Measurements from ENCODE around the gene RRP9.

RRP9 gene

DNA sequence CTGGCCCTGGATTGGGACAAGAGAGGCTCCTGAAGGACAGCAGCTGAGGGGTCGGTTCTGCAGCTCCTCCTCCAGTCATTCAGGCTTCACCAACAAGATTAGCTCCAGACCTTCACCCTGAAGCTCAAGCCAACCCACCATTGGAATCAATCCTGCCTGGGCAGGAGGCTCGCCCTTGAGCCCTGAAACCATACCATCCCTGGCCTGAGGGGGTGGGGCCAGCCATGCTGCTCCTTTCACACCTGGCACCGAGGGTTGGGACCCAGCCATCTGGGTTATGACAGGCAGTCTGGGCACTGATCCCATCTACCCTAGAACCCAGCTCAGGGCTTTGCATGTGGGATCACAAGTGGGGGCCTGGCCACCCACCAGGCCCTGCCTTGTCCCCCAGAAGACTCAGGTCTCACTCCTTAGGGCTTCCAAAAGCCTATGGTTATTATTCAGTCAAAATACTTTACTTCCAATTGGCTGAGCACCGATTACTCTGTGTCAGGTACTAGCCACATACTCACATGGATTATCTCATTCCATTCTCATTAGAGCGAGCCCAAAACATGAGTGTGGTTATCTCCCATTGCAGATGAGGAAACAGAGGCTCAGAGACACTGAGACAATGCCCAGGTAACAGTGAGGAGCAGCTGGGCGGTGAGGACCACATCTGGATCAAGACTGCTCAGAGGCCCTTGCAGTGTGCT lies 29.0 kb upstream of the RRP9 start:
- DNase-seq (ENCODE audit: low spot score) = no peak

DNA sequence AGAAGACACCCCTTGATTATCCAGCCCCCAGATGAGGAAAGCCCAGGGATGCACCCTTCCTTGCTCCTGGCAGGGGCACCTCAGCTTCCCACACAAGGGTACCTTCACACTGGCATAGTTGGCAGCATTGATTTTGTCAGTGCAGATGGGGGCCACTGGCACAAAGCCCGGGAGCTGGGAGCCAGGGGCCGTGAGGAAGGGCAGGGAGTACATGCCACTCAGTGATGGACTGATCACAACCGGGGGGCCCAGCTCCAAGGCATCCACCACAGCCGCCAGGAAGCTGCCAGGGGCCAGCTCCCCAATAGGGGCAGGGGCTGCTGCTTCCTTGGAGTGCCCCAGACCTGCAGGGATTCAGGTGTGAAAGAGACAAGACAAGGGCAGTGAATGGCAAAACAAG lies 28.1 kb upstream of the RRP9 start:
- no peak for DNase-seq (ENCODE audit: low spot score)

DNA sequence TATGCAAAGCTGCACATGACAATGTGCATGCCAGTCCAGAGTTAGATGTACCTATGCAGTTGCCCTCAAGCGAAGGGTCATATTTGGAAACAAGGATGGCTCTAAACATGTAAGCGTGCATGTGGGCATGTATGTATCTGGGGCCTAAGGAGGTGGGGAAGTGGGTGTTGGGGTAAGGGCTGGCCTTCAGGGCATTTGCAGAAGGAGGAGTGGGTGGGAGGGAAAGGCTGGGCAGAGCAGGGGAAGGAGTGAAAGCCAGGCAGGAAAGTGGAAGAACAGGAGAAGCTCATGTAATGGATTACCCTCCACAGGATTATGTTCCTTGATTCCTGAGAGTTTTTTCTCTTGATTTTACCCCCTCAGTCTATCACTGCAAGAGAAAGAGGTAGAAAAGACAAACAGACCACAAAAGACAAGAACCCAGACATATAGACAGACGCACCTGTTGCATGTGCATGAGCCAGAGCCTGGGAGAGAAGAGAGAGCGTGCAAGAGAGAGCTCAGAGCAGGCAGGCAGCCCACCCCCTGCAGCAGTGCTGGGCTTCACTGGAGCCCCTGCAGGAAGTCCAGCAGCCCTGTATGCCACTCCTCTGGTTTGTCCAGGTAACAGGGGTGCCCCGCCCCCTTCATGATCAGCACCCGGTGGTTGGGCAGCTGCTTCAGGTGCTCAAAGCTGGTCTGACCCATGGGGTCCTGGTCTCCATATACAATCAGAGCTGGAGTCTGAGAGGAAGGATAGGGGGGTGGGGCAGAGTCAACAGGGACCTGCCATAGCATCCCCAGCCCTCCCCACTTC lies 27.4 kb upstream of the RRP9 start:
- DNase-seq (ENCODE audit: low spot score) = no peak

DNA sequence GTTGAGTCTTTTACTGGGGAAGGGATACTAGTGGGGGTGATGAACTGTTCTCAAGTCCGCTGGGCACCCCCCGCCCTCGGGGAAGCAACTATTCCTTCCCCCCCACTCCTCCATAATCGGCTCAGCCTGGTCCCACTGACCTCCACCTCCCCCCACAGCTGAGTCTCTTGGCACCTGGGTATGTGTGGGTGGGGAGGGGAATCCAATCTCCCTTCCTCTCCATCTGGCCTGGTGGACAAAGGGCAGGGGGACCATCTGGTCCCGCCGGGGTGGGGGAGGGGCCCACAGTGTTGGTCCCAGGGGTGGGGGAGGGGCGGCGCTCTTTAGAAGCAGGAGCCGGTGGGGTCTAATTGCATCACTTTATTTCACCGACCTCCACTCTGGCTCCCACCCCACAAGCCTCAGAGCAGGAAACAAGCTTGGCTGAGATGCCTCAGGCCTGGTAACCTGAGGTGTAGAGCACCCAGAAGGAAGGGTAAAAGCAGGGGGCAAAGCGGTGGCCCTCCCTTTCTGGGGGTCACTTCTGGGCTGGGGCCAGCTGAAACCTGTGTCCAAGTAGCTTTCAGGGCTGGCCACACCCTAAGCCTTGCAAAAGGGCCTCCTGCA lies 26.6 kb upstream of the RRP9 start:
- no peak for DNase-seq (ENCODE audit: low spot score)

DNA sequence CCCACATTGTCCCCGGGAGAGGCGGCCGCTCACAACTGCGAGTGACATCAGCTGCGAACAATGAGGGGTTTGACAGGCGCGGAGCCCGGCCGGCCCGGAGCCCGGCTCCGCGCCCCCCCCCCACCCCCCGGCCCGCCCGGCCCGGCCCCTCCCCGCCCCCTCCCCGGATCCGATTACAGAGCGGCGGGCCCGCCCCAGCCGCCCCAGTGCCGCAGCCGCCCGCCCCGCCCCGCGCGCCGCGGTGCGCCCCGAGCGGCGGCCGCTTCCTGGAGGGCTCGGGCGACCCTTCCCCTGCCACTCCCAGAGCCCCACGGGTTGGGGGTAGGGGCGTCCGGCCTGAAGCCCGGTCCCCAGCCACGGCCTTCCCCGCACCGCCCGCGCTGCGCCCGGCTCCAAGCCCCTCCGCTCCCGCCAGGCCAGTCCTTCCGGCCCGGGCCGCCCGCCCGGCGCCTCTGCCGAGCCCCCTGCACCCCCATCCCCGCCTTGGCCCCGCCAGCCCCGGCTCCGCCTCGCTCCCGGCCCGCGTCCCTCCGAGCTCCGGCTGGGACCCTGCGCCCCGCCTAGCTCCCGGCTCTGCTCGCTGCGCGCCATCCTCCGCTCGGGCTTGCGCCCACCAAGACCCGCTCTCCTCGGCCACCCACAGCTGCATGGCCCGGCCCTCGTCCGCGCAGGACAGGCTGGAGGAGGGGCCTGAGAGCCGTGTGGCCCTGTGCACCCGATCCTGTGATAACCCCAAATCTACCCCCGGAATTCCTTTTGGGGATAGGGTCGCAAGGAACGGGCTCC lies 25.9 kb upstream of the RRP9 start, which contains the start of gene PCBP4:
PCBP4 (minus strand) TSS at position 71 of the 786 bp plus-strand sequence. CDS start 6,214 bp downstream, outside the sequence.
- DNase-seq (ENCODE audit: low spot score) = no peak

DNA sequence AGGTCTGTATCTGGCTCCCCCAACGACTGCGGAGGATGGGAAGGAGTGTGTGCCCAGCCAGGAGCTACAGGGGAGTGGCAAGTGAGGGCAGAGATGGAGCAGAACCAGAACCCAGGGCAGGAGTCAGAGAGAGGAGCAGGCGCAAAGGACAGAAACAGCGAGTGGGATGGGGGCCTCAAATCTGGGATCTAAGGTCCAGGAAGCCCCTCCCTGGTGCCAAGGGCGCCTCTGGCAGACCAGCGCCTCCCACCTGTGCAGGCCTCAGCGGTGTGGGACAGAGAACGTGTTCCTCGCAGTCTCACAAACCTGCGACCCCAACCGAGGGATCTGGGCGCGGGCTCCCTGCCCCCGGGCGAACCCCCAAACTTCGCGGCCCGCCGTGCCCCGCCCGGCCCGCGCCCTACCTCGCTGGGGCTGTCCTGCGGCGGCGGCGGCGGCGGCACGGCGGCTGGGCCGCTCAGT lies 25.2 kb upstream of the RRP9 start:
- DNase-seq (ENCODE audit: low spot score) = no peak

DNA sequence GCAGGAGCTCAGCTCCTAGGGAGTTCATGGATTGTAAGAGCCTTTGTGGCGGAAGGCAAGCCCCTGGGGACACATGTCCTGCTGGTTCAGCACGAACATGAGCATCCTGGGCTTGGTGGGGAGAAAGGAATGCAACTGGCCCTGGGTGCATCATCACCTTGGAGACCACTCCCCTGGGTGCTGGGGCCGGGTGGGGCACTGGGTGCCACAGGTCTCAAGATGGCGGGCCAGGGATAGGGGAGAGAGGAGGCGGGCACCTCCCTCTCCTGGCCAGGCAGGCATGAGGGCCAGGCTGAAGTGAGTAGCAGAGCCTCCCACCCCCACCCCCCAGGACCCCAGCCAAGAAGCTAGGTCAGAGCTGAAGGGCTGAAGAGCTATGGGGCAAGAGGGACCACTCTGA lies 24.8 kb upstream of the RRP9 start:
- no peak for DNase-seq (ENCODE audit: low spot score)

DNA sequence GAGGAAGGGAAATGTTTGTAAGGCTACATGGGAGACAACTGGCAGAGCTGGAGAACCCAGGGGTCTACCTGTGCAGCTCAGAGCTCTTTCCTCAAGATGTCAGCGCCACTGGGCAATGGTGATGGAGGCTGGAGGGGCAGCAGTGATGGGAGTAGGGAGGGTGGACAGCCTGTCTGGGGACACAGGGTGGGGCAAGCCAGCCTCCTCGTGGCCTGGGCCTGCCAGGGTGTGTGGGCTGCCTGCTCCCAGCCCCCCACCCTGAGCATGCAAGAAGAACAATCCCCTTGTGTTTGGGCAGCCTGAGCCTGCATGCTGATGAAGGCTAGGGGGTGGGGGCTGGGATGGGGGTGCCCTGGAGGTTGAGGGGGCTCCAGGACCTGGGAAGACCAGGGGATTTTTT lies 24.3 kb upstream of the RRP9 start:
- no peak for DNase-seq (ENCODE audit: low spot score)

DNA sequence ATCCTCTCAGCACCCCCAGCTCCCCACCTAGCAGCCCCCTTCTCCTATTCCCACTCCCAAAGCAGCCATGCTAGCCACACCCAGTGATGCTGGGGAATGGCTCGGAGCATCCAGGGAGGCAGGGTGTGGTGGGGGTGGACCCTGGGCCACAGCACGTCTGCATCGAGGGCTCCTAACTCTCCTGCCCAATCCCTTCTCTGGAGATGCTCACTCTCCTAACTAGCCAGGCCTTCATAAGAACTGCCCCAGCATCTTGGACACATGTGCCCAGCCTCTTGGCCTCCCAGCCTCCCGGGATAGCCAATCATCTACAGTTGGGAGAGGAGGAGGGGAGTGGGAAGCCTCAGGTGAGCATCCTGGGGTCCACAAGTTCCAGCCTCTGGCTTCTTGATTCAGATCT lies 22.8 kb upstream of the RRP9 start:
- no peak for DNase-seq (ENCODE audit: low spot score)

DNA sequence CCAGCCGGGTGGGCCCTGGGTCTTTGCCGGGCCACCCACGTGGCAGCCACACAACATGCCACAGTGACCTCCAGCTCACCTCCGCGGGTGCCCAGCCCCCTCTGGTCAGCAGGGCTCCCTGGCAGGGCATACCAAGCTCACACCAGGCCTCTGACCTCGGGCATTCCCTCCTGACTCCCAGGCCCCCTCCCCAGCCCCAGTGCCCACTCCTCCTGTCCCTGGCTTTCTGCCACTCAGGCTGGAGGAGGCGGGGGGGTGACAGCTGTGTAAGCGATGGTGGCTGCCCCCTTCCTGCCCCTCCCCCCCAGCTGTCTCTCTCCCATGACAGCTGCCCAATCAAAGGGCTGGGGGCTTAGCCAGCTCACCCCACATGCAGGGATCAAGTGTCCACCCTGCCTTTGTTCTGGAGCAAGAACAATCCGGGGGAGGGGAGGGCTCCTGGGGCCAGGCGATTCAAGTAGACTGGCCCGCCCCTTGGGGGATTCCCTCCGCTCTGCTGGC lies 22.3 kb upstream of the RRP9 start:
- DNase-seq (ENCODE audit: low spot score) = no peak

DNA sequence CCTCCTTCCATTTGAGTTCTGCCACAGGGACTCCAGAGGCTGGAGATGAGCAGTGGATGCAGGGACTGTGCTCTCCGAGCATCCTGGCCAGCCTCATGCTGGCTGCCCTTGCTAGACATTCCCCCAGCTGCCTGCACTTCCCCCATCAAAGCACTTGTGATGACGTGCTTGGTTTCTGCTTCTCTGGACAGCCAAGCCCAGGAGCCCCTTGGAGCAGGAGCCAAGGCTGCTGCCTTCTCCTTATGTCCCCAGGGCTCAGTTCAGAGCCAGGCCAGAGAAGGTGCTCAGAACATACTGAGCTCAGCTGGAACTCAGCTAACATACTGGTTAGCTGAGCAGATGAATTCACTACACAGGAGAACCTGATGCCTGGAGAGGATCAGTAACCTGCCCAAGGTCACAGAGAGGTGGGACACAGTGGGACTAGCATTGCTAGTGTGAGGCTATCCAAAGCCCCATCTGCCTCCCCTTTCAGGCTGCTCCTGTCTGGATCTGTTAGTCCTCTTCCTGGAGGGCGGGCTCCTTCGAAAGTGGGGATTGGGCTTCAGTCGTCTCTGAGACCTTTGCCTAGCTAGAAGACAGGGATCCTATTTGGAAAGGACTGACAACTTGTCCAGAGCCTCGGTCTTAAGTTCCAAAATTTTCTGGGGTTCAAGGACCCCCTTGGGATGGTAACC lies 21.3 kb upstream of the RRP9 start:
- no peak for DNase-seq (ENCODE audit: low spot score)

DNA sequence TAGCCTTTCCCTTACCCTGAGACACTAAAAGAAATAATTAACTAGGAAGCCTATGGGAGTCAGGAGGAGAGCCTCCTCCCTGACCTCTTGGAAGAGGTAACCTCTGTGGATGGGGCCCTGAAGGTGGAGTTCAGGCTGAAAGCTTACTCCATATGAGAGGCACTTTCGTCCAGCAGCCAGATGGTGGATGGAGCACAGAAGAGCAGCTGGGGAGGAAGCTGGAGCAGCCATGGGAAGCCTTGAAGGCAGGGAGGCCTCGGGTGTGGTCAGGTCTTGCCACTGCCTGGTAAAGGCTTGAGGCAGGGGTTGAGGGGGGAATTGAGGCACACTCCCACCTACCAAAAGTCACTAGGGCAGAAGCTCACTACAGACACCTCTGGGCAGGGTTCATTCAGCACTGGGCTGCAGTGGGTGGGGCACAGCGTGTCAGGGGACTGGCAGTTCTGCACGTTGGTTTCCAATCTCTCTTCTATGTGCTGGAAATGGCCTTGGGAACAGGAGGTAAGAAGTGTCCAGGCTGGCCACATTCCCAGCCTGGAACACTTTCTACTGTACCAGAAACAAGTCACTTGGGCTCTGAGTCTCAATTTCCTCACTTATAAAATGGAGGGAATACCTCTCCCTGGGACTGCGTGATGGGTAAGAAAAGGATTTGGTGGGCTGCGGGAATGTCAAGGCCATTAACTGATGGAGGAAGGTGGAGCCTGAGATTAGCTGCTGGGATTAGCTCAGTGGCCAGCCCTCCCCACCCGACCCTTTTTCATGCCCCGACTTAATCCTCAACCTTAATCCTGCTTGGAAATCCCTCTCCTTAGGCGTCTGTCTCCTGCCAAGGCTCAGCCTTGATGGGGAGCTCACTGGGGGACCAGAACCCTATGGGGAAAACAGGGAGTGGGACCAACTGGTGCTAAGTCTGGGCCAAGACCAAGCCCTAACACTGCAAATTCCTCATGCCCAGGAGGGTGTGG lies 20.2 kb upstream of the RRP9 start:
- DNase-seq (ENCODE audit: low spot score) = no peak

DNA sequence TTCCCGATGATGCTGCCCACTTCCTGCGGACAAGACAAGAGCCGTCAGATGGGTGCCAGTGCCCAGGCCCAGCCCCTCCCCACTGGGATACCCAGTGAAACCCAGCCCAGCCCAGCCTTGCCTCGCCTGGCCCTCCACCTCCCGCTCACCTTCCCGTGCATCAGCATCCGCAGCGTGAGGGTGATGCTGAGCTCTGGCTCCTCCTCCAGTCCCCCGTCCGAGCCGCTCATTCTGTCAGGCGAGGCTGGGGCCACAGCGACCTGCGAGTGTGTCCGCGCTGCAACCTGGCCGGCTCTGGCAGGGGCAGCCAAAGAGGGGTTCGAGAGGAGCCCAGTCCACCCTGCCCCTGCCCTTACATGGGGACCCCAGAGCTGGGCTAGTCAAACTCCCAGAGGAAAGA lies 19.3 kb upstream of the RRP9 start:
- DNase-seq (ENCODE audit: low spot score) = no peak

DNA sequence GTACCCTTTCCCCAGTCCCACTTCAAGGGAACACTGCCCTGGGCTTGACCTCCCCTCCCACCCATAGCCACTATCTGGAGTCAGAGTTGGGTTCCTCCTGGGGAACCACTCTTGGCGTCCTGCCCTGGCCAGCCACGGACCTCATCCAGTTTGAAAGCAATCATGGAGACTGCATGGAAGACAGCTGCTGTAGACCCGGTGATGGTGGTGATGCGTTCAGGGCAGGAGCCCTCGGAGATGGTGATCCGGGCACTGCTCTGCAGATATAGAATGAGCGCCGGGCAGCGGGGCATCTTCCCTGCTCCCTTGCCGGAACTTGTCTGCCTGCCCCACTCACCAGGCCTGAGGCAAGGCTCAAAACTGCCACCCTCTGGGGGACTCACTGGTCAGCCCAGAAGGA lies 18.7 kb upstream of the RRP9 start:
- DNase-seq (ENCODE audit: low spot score) = no peak

DNA sequence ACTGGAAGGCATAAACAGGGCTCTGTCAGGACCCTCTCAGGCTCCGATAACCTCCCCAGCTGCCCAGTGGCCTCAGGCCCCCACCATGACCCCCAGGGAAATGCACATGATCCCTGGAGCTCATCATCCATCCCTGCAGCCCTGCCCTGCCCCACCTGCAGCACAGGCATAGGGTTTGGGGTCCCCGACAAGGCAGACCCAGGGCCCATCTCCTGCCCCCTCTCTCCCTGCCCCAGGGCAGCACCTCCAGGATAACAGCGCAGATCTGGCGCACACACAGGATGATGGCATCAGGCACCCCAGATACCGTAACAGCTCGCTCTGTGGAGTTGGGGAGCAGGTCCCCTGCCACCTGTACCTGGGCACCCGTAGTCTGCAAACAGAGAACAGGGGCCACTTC lies 17.9 kb upstream of the RRP9 start:
- DNase-seq (ENCODE audit: low spot score) = no peak

DNA sequence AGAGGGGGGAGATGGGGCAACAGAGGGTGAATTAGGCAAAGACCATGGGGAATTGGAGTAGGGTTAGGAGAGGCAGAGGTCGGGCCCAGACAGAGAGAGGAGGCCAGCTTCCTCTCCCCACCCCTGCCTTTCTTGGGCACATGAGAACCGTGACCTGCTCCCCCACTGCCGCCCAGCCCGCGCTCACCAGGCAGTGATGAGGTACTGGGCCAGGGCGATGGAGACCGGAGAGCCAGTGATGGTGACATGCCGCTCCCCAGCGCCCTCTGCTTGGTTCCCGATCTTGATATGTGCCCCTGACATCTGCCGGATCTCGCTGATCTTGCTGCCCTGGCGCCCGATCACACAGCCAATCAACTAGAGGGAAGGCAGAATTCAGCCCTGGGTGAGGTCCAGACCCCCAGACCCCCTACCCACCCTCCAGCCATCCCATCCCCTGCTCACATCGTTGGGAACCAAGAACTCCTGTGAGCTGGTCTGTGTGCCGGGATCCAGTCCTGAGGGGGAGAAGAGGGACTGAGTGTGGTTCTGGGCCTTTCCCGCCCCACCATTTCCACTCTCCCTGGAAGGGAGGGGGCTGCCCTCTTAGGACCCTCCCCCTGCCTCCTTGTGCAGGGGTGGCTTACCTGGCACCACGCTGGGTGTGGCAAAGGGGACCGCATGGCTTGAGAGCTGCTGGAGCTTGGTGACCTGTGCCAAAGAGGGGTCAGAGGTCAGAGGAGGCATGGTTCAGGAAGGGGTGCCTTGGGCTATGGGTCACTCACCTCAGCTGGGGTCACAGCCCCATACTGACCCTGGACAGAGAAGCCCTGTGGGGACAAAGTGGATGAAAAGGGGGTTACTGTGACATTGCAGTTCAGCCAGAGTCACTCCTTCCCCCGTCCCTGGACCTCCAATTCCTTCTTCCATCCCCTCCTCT lies 17.2 kb upstream of the RRP9 start:
- no peak for DNase-seq (ENCODE audit: low spot score)

DNA sequence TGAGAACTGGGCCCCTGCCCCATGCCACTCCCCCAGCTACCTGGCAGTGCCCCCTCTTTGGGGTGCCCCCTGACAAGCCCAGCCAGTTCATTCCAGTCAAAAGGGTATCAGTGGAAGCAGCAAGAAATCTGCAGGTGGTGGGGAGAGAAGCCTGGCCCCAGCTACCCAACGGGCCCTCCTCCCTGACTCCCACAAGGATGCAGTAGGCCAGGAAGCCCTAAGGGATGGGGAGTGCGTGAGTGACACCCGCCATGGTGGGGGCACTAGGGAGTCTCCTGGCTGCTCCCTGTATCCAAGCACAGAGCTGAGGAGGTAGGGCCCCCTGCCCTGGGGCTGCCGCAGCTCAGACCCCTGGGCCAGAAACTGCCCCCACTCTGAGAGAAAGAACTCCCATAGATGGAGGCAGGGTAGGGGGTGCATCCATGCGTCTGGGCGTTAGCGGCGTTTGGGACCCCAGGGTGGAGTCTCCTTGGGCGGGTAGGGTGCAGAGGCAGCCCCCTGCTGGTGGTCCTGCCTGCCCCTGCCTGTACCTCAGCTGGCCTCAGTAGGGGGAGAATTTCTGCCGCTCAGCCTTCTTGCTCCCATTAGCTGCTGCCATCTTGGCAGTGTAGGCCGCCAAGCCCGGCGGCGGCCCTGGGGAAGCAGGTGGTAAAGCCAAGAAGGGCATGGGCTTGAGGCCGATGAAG lies 16.0 kb upstream of the RRP9 start:
- DNase-seq (ENCODE audit: low spot score) = no peak

DNA sequence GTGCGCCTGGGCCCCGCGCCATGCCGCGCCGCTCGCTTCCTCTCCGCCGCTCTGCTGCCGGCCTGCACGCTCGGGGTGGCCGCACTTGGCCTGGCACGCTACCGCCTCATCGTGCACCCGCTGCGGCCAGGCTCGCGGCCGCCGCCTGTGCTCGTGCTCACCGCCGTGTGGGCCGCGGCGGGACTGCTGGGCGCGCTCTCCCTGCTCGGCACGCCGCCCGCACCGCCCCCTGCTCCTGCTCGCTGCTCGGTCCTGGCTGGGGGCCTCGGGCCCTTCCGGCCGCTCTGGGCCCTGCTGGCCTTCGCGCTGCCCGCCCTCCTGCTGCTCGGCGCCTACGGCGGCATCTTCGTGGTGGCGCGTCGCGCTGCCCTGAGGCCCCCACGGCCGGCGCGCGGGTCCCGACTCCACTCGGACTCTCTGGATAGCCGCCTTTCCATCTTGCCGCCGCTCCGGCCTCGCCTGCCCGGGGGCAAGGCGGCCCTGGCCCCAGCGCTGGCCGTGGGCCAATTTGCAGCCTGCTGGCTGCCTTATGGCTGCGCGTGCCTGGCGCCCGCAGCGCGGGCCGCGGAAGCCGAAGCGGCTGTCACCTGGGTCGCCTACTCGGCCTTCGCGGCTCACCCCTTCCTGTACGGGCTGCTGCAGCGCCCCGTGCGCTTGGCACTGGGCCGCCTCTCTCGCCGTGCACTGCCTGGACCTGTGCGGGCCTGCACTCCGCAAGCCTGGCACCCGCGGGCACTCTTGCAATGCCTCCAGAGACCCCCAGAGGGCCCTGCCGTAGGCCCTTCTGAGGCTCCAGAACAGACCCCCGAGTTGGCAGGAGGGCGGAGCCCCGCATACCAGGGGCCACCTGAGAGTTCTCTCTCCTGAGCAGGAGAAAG lies 14.4 kb upstream of the RRP9 start:
- DNase-seq (ENCODE audit: low spot score) = no peak
